Lung (tissue), 12 donors: Measurements from ENCODE around the gene MUC6. TPM values are rescaled to one million over a fixed set of nuclear protein-coding genes. Genes with fewer than 3 reads are reported as not detected.

Experiments
- ATAC-seq: fragments of 200-7000 bp; cut with Tn5 transposase; one replicate; pipeline ENCODE4 v1.9.1; 2020; ENCODE audit warnings: moderate number of reproducible peaks; ENCODE audit not compliant: insufficient read depth, low FRiP score
- DNase-seq, 3 donors: peaks; one replicate each; pipeline ENCODE4 v3.0.0-alpha.2; 2013 to 2017
- H3K27ac ChIP-seq, 2 donors: one replicate each; pipeline ENCODE4 v1.5.1; 2013; ENCODE audit warnings: mild to moderate bottlenecking in 2 of 2, moderate library complexity in 2 of 2, control low read depth in 1 of 2, inconsistent platforms in 1 of 2, low read depth in 1 of 2, low read length in 1 of 2
- H3K27me3 ChIP-seq, 3 donors: one replicate each; pipeline ENCODE4 v1.5.1; 2013; ENCODE audit warnings: low read length in 2 of 3; ENCODE audit not compliant: control insufficient read depth in 3 of 3, insufficient read depth in 3 of 3
- H3K36me3 ChIP-seq, 4 donors: one replicate each; pipeline ENCODE4 v1.5.1; 2013; ENCODE audit warnings: low read length in 4 of 4, mild to moderate bottlenecking in 1 of 4, moderate library complexity in 1 of 4; ENCODE audit not compliant: control insufficient read depth in 4 of 4, insufficient read depth in 4 of 4
- H3K4me1 ChIP-seq, 5 donors: one replicate each; pipeline ENCODE4 v1.5.1; 2013; ENCODE audit warnings: low read length in 5 of 5, mild to moderate bottlenecking in 2 of 5, moderate library complexity in 1 of 5; ENCODE audit not compliant: control insufficient read depth in 5 of 5, insufficient read depth in 5 of 5
- H3K4me3 ChIP-seq: one replicate; pipeline ENCODE4 v1.5.1; 2013; ENCODE audit warnings: mild to moderate bottlenecking, control low read depth, moderate library complexity
- H3K9ac ChIP-seq, 2 donors: one replicate each; pipeline ENCODE4 v1.5.1; 2013; ENCODE audit warnings: low read length in 2 of 2, control low read depth in 1 of 2; ENCODE audit not compliant: insufficient read depth in 1 of 2
- H3K9me3 ChIP-seq, 4 donors: one replicate each; pipeline ENCODE4 v1.5.1; 2013; ENCODE audit warnings: low read length in 3 of 4, mild to moderate bottlenecking in 1 of 4, moderate library complexity in 1 of 4; ENCODE audit not compliant: control insufficient read depth in 4 of 4, insufficient read depth in 3 of 4
- WGBS, 2 donors: extraction: QIAGEN DNeasy Blood & Tissue Kit; methylation state at CpG; one replicate each; pipeline ENCODE4 v1.1.7; 2013; 5-methylcytosine and 5-hydroxymethylcytosine counted together
- polyA plus RNA-seq, 2 donors: library from polyadenylated mRNA; stranded (reverse); fragments of 200-250 nt; gene quantifications; one replicate each; pipeline ENCODE4 v1.2.1, GENCODE V29; 2013
- total RNA-seq, 2 donors: library from RNA; depleted of rRNA in 1 of 2; stranded (reverse); fragments of >200 nt in 1 of 2; gene quantifications; one replicate each; pipeline ENCODE4 v1.2.1, GENCODE V29; 2014 to 2021
- TF ChIP-seq, protein P1 (sequence below): IDR thresholded peaks from 2 replicates; pipeline ENCODE4 v1.5.1; 2012; ENCODE audit warnings: mild to moderate bottlenecking; ENCODE audit errors: control extremely low read depth, extremely low read depth
- donor health status: control.
- donor health status: control.
- donor health status: Bipolar disorder and iron deficiency.
- donor health status: healthy.
- donor health status: DM: yes; HTN: yes; CAD: no.

Gene MUC6
- total and polyA plus RNA-seq, 4 donors, result 0.01 to 0.92 (median 0.06) TPM; not detected in 1

DNA sequence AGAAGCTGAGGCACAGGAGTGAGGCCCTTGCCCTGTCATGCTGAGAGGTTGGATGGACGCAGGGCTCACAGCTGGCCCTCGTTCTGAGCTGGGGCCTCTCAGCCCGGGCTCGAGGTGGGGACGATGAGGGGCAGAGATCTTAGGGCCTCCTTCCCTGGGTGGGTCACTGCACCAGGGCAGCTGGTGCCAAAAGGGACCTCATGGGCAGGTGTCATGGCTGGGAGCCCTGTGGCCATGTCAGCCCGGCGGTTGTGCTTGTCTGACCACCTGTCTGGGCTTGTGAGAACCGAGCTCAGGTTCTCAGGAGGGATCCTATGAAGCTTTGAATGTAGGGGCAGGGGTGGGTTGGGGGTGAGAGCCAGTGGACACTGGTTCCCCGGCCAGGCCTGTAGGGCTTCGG, 1.8 kb upstream of the MUC6 start:
- H3K27ac ChIP-seq, result no peak overlapping the region
- 79 to 83% methylated on average over 10 of the region's 10 CpGs for WGBS, 2 donors
- ATAC-seq (no peak), DNase-seq (no peak)
- H3K9ac ChIP-seq, result no peak overlapping the region
- H3K4me1 ChIP-seq, result peaks cover 0 to 13% (median 1%) of the 10 kb centered on the region in 5 donors
- no peak overlapping the region for H3K4me3 ChIP-seq
- H3K36me3 ChIP-seq, result no peaks in the 10 kb centered on the region
- H3K9me3 ChIP-seq, result peaks cover 0 to 2% (median 0%) of the 10 kb centered on the region in 4 donors
- TF ChIP-seq, protein P1, sequence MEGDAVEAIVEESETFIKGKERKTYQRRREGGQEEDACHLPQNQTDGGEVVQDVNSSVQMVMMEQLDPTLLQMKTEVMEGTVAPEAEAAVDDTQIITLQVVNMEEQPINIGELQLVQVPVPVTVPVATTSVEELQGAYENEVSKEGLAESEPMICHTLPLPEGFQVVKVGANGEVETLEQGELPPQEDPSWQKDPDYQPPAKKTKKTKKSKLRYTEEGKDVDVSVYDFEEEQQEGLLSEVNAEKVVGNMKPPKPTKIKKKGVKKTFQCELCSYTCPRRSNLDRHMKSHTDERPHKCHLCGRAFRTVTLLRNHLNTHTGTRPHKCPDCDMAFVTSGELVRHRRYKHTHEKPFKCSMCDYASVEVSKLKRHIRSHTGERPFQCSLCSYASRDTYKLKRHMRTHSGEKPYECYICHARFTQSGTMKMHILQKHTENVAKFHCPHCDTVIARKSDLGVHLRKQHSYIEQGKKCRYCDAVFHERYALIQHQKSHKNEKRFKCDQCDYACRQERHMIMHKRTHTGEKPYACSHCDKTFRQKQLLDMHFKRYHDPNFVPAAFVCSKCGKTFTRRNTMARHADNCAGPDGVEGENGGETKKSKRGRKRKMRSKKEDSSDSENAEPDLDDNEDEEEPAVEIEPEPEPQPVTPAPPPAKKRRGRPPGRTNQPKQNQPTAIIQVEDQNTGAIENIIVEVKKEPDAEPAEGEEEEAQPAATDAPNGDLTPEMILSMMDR, result no peak
- H3K27me3 ChIP-seq, result peaks cover 0 to 6% (median 0%) of the 10 kb centered on the region in 3 donors

DNA sequence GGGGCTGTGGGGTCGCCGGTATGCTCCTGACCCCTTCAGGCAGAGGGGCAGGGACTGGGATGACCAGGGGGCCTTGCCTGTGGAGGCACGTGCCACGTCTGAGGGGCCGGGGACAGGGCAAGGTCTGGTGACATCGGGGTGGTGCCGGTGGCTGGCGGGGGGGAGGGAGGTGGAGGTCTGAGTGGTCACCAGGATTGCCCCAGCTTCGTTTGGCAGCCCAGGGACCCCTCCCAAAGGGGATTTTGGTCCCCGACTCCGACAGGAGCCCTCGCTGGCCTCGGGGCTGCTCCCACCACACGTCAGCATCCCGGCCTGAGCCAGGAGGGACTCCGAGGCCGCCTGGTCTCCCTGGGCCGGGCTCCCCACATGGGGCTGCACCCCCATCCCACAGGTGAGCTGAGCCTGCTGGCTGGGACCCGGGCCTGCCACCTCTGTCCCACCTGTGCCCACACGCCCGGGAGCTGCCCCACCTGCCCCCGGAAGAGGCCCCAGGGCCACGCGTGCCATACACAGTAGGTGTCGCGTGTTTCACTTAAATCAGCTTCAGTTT, 1.1 kb upstream of the MUC6 start:
- no peak for ATAC-seq
- Histone ChIP-seq H3K9me3 (peaks cover 0 to 2% (median 0%) of the 10 kb centered on the region in 4 donors), H3K27ac (no peak overlapping the region), H3K4me3 (no peak overlapping the region), H3K36me3 (no peaks in the 10 kb centered on the region), H3K27me3 (peaks cover 0 to 6% (median 0%) of the 10 kb centered on the region in 3 donors), H3K9ac (no peak overlapping the region), H3K4me1 (peaks cover 0 to 13% (median 1%) of the 10 kb centered on the region in 5 donors)
- WGBS, 2 donors, result 79 to 92% methylated on average over 24 to 26 of the region's 26 CpGs
- no peak for DNase-seq
- TF ChIP-seq, protein P1, result no peak

DNA sequence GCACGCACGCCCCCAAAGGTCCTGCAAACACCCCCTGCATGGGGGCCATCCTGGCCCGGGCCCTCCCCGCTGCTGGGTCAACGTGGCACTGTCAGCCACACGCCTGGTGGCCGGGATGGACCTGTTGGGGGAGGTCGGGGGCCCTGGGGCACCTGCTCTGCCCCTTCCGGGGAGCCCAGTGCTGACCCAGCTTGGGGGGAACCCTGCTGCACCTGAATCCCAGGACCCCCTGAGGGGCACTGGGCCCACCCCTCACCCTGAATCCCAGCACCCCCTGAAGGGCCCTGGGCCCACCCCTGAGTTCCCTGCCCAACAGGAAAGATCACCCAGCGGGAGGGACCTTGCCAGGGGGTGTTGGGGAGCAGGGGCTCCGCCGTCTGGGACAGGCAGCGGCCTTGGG, 413 bp upstream of the MUC6 start:
- peaks cover 0 to 2% (median 0%) of the 10 kb centered on the region in 4 donors for H3K9me3 ChIP-seq
- H3K4me3 ChIP-seq, result no peak overlapping the region
- DNase-seq, result no peak
- H3K27me3 ChIP-seq, result peaks cover 0 to 6% (median 0%) of the 10 kb centered on the region in 3 donors
- TF ChIP-seq, protein P1, result no peak
- no peak overlapping the region for H3K9ac ChIP-seq
- H3K27ac ChIP-seq, result no peak overlapping the region
- H3K36me3 ChIP-seq, result no peaks in the 10 kb centered on the region
- H3K4me1 ChIP-seq, result peaks cover 0 to 13% (median 1%) of the 10 kb centered on the region in 5 donors
- 62 to 70% methylated on average over 13 of the region's 13 CpGs for WGBS, 2 donors
- no peak for ATAC-seq
